K562 (cell line): Measurements from ENCODE around the gene NUCB2. TPM values are rescaled to one million over a fixed set of nuclear protein-coding genes. Genes with fewer than 3 reads are reported as not detected.
A peak's percentile ranks its signal among the peaks of the same experiment; 100 is the strongest.

ENCODE experiments used
- FOXK2 ChIP-seq, 2 experiments: fragments of 450-650 bp; IDR thresholded peaks in 1 of 2; conservative IDR thresholded peaks in 1 of 2; 2 replicates each; pipeline ENCODE4 v1.6.1; 2016; ENCODE audit warnings: low read depth in 2 of 2, mild to moderate bottlenecking in 1 of 2
- MTA2 ChIP-seq: fragments of 450-650 bp; IDR thresholded peaks from 2 replicates; pipeline ENCODE4 v1.6.1; 2016; ENCODE audit warnings: low read depth
- SMAD4 ChIP-seq: fragments of 250-450 bp; sonication (Bioruptor Pico); conservative IDR thresholded peaks from 2 replicates; pipeline ENCODE4 v1.8.0; 2021; ENCODE audit warnings: inconsistent platforms, mild to moderate bottlenecking, moderate library complexity
- XRCC5 ChIP-seq: fragments of 200-400 bp; formaldehyde crosslinking; IDR thresholded peaks from 2 replicates; pipeline ENCODE4 v1.6.1; 2017; ENCODE audit warnings: low read depth, mild to moderate bottlenecking, low read length
- ZNF146 ChIP-seq: IDR thresholded peaks from one replicate; pipeline ENCODE4 v1.6.1; 2018; ENCODE audit warnings: missing compliant biosample characterization; ENCODE audit not compliant: unreplicated experiment
- polyA plus RNA-seq, 8 experiments: library from polyadenylated mRNA; depleted of rRNA in 4 of 8; stranded (reverse) in 5 of 8; unstranded in 3 of 8; fragments of >200 nt; fragmentation: Nextera tagmentation in 2 of 8; fragmentation: Illumina TruSeq in 1 of 8; extraction: Ambion mirVana in 2 of 8; extraction: Trizol in 1 of 8; gene quantifications; 2 replicates each; pipeline versions ENCODE4 v1.2.1 to v1.2.3, GENCODE V29; 2011 to 2014; ENCODE audit warnings: inconsistent platforms in 1 of 8, missing spikeins in 1 of 8
- total RNA-seq, 7 experiments: library from RNA; depleted of rRNA in 6 of 7; stranded (reverse); fragments of >200 nt in 6 of 7; fragmentation: Illumina TruSeq in 2 of 7; extraction: Trizol in 2 of 7; gene quantifications; 2 replicates each; pipeline versions ENCODE4 v1.2.1 to v1.2.3, GENCODE V29; 2011 to 2021; ENCODE audit warnings: low replicate concordance in 1 of 7
- TF ChIP-seq, protein P1 (sequence below): fragments of 450-650 bp; IDR thresholded peaks from 2 replicates; pipeline ENCODE4 v1.6.1; 2016; ENCODE audit warnings: mild to moderate bottlenecking, moderate library complexity
- TF ChIP-seq, protein P2 (sequence below): fragments of 250-450 bp; sonication (Bioruptor Pico); IDR thresholded peaks from 2 replicates; pipeline ENCODE4 v1.4.0; 2020; ENCODE audit warnings: mild to moderate bottlenecking, moderate library complexity
- TF ChIP-seq, protein P3 (sequence below): fragments of 450-650 bp; formaldehyde crosslinking; IDR thresholded peaks from 2 replicates; pipeline ENCODE4 v1.4.0; 2020; ENCODE audit warnings: mild to moderate bottlenecking, moderate library complexity

The NUCB2 gene
- total and polyA plus RNA-seq, 9 of the 15 experiments (the other 6 are each of a cell fraction or from before 2014, with no cell fraction given), result 54.0 to 108 (median 84.6) TPM

DNA sequence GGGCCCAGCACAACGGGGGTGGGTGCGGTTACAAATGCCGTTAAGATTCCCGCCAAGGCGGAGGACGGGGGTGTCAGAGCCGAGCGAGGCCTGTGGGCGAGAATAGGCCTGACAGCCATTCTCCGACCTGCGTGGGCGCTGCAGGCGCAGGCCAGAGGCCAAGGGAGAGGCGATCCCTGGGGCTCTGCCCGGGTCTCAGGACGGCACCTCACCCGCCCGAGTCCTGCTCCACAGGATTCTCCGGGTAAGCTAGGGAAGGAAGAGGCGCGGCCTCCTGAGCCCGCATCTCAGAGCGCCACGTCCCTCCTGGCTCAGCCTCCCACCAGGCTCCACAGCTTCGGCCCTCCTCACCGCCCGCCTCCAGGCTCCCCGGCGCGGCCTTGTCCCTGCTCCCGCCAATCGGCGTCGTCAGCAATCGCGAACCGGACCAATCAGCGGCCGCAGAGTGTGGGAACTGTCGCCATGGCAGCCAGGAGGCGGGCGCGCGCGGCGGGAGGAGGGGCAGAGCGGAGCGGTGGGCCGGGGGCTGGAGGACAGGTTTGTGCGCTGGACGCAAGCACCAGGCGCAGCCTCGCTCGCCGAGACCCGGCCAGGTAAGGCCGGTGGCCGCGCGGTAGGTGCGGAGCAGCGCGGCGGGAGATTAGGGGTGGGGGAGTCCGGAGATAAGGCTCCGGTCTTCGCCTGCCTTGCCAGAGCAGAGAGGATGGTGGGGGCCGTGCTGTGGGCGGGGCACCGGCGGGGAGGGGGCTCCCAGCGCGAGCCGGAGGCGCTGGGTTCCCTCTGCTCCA lies at the start of gene NUCB2 (continued):
- TF ChIP-seq, protein P1, sequence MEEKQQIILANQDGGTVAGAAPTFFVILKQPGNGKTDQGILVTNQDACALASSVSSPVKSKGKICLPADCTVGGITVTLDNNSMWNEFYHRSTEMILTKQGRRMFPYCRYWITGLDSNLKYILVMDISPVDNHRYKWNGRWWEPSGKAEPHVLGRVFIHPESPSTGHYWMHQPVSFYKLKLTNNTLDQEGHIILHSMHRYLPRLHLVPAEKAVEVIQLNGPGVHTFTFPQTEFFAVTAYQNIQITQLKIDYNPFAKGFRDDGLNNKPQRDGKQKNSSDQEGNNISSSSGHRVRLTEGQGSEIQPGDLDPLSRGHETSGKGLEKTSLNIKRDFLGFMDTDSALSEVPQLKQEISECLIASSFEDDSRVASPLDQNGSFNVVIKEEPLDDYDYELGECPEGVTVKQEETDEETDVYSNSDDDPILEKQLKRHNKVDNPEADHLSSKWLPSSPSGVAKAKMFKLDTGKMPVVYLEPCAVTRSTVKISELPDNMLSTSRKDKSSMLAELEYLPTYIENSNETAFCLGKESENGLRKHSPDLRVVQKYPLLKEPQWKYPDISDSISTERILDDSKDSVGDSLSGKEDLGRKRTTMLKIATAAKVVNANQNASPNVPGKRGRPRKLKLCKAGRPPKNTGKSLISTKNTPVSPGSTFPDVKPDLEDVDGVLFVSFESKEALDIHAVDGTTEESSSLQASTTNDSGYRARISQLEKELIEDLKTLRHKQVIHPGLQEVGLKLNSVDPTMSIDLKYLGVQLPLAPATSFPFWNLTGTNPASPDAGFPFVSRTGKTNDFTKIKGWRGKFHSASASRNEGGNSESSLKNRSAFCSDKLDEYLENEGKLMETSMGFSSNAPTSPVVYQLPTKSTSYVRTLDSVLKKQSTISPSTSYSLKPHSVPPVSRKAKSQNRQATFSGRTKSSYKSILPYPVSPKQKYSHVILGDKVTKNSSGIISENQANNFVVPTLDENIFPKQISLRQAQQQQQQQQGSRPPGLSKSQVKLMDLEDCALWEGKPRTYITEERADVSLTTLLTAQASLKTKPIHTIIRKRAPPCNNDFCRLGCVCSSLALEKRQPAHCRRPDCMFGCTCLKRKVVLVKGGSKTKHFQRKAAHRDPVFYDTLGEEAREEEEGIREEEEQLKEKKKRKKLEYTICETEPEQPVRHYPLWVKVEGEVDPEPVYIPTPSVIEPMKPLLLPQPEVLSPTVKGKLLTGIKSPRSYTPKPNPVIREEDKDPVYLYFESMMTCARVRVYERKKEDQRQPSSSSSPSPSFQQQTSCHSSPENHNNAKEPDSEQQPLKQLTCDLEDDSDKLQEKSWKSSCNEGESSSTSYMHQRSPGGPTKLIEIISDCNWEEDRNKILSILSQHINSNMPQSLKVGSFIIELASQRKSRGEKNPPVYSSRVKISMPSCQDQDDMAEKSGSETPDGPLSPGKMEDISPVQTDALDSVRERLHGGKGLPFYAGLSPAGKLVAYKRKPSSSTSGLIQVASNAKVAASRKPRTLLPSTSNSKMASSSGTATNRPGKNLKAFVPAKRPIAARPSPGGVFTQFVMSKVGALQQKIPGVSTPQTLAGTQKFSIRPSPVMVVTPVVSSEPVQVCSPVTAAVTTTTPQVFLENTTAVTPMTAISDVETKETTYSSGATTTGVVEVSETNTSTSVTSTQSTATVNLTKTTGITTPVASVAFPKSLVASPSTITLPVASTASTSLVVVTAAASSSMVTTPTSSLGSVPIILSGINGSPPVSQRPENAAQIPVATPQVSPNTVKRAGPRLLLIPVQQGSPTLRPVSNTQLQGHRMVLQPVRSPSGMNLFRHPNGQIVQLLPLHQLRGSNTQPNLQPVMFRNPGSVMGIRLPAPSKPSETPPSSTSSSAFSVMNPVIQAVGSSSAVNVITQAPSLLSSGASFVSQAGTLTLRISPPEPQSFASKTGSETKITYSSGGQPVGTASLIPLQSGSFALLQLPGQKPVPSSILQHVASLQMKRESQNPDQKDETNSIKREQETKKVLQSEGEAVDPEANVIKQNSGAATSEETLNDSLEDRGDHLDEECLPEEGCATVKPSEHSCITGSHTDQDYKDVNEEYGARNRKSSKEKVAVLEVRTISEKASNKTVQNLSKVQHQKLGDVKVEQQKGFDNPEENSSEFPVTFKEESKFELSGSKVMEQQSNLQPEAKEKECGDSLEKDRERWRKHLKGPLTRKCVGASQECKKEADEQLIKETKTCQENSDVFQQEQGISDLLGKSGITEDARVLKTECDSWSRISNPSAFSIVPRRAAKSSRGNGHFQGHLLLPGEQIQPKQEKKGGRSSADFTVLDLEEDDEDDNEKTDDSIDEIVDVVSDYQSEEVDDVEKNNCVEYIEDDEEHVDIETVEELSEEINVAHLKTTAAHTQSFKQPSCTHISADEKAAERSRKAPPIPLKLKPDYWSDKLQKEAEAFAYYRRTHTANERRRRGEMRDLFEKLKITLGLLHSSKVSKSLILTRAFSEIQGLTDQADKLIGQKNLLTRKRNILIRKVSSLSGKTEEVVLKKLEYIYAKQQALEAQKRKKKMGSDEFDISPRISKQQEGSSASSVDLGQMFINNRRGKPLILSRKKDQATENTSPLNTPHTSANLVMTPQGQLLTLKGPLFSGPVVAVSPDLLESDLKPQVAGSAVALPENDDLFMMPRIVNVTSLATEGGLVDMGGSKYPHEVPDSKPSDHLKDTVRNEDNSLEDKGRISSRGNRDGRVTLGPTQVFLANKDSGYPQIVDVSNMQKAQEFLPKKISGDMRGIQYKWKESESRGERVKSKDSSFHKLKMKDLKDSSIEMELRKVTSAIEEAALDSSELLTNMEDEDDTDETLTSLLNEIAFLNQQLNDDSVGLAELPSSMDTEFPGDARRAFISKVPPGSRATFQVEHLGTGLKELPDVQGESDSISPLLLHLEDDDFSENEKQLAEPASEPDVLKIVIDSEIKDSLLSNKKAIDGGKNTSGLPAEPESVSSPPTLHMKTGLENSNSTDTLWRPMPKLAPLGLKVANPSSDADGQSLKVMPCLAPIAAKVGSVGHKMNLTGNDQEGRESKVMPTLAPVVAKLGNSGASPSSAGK, result peak; percentile 89
- TF ChIP-seq, protein P2, sequence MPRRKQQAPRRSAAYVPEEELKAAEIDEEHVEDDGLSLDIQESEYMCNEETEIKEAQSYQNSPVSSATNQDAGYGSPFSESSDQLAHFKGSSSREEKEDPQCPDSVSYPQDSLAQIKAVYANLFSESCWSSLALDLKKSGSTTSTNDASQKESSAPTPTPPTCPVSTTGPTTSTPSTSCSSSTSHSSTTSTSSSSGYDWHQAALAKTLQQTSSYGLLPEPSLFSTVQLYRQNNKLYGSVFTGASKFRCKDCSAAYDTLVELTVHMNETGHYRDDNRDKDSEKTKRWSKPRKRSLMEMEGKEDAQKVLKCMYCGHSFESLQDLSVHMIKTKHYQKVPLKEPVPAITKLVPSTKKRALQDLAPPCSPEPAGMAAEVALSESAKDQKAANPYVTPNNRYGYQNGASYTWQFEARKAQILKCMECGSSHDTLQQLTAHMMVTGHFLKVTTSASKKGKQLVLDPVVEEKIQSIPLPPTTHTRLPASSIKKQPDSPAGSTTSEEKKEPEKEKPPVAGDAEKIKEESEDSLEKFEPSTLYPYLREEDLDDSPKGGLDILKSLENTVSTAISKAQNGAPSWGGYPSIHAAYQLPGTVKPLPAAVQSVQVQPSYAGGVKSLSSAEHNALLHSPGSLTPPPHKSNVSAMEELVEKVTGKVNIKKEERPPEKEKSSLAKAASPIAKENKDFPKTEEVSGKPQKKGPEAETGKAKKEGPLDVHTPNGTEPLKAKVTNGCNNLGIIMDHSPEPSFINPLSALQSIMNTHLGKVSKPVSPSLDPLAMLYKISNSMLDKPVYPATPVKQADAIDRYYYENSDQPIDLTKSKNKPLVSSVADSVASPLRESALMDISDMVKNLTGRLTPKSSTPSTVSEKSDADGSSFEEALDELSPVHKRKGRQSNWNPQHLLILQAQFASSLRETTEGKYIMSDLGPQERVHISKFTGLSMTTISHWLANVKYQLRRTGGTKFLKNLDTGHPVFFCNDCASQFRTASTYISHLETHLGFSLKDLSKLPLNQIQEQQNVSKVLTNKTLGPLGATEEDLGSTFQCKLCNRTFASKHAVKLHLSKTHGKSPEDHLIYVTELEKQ (CRISPR knock-in tag), result no peak
- TF ChIP-seq XRCC5 (no peak; the same call in 1 of the 2 replicates), ZNF146 (peak; percentile 12), SMAD4 (CRISPR knock-in tag) (peak; percentile 83), FOXK2 (conservative IDR thresholded peaks at IDR 0.05 in 1 of 2, IDR thresholded peaks at IDR 0.05 in 1 of 2; ENCODE audit: low read depth in 2 of 2) (no peak), MTA2 (no peak)
- TF ChIP-seq, protein P3, sequence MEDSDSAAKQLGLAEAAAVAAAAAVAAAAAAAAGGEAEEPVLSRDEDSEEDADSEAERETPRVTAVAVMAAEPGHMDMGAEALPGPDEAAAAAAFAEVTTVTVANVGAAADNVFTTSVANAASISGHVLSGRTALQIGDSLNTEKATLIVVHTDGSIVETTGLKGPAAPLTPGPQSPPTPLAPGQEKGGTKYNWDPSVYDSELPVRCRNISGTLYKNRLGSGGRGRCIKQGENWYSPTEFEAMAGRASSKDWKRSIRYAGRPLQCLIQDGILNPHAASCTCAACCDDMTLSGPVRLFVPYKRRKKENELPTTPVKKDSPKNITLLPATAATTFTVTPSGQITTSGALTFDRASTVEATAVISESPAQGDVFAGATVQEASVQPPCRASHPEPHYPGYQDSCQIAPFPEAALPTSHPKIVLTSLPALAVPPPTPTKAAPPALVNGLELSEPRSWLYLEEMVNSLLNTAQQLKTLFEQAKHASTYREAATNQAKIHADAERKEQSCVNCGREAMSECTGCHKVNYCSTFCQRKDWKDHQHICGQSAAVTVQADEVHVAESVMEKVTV (CRISPR knock-in tag), result no peak
